Epithelial cell of proximal tubule (primary cell): ENCODE measurements around the gene EDN1. TPM values are rescaled to one million over a fixed set of nuclear protein-coding genes. Genes with fewer than 3 reads are reported as not detected.

Source experiments
- DNase-seq: peaks from one replicate; pipeline ENCODE4 v3.0.0-alpha.2; 2011; ENCODE audit warnings: low read depth
- H3K4me3 ChIP-seq: 2 replicates; pipeline ENCODE4 v1.5.1; 2011; ENCODE audit warnings: low read depth, mild to moderate bottlenecking, low read length
- total RNA-seq: library from RNA; depleted of rRNA; stranded (reverse); fragments of >200 nt; gene quantifications from 2 replicates; pipeline ENCODE4 v1.2.3, GENCODE V29; 2015
- TF ChIP-seq, protein P1 (sequence below): conservative IDR thresholded peaks from 2 replicates; pipeline ENCODE4 v1.5.1; 2012; ENCODE audit warnings: low read depth, mild to moderate bottlenecking, low read length

The EDN1 gene
- total RNA-seq, 1 donor from 2014 or later, result 16.3 TPM

DNA sequence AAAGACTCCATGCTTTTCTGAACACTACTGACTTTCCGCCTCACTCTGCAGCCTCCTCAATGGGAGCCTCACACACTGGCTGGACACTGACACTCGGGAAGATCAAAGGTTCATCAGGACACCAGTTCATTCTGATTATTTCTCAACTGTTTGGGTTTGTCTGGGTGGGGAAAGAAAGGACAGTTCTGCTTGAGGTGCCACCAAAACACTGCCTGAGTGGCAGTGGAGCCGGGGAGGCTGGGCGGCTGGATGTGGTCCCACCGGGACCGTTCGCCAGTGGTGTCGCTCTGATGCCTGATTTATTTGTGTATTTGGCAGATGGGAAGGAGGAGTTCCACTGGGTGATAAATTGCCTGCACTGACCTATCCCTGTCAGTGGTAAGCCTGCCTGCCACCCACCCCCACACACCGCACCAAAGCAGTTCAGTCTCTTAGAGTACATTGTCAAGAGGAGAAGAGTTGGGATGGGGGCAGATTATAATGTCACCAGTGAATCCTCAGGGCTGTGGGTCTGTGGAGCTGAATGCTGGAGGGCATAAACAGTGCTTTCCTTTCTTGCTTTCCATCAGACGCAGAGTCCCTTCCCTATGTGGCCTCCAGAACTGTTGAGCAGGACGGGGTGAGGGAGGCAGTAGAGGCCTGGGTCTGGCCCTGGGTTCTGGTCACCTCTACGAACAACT, 49.8 kb downstream of the EDN1 start:
- TF ChIP-seq, protein P1, sequence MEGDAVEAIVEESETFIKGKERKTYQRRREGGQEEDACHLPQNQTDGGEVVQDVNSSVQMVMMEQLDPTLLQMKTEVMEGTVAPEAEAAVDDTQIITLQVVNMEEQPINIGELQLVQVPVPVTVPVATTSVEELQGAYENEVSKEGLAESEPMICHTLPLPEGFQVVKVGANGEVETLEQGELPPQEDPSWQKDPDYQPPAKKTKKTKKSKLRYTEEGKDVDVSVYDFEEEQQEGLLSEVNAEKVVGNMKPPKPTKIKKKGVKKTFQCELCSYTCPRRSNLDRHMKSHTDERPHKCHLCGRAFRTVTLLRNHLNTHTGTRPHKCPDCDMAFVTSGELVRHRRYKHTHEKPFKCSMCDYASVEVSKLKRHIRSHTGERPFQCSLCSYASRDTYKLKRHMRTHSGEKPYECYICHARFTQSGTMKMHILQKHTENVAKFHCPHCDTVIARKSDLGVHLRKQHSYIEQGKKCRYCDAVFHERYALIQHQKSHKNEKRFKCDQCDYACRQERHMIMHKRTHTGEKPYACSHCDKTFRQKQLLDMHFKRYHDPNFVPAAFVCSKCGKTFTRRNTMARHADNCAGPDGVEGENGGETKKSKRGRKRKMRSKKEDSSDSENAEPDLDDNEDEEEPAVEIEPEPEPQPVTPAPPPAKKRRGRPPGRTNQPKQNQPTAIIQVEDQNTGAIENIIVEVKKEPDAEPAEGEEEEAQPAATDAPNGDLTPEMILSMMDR, result no peak
- DNase-seq, result no peak
- no peak overlapping the region for H3K4me3 ChIP-seq

GRCh38 chr6:12340488-12340818, 50.3 kb downstream of the EDN1 start:
- DNase-seq, result no peak
- TF ChIP-seq, protein P1, result no peak
- H3K4me3 ChIP-seq, result no peak overlapping the region

GRCh38 chr6:12342664-12343063, 52.5 kb downstream of the EDN1 start:
- H3K4me3 ChIP-seq, result no peak overlapping the region
- TF ChIP-seq, protein P1, result no peak
- DNase-seq, result no peak

DNA sequence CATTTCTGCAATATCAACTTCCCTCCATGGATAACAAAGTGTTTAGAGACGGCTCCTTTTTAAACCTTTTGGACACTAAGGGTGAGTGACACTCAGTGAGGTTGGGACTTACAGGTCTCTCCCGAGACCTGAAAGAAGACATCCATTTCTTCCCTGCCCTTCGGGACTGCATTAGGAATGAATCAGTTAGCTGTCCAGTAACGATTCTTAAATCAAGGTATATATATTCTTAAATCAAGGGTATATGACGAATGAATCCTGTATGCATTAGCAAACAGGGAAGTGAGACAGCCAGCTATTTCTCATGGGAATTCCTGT, 52.9 kb downstream of the EDN1 start:
- TF ChIP-seq, protein P1, result no peak
- no peak for DNase-seq
- no peak overlapping the region for H3K4me3 ChIP-seq

GRCh38 chr6:12343440-12344162, 53.4 kb downstream of the EDN1 start:
- DNase-seq, result no peak
- TF ChIP-seq, protein P1, result no peak
- H3K4me3 ChIP-seq, result no peak overlapping the region

- H3K4me3 ChIP-seq, result no peak overlapping the region
- no peak for DNase-seq
- TF ChIP-seq, protein P1, result no peak
Observed at GRCh38 chr6:12344296-12344695, 54.1 kb downstream of the EDN1 start.

DNA sequence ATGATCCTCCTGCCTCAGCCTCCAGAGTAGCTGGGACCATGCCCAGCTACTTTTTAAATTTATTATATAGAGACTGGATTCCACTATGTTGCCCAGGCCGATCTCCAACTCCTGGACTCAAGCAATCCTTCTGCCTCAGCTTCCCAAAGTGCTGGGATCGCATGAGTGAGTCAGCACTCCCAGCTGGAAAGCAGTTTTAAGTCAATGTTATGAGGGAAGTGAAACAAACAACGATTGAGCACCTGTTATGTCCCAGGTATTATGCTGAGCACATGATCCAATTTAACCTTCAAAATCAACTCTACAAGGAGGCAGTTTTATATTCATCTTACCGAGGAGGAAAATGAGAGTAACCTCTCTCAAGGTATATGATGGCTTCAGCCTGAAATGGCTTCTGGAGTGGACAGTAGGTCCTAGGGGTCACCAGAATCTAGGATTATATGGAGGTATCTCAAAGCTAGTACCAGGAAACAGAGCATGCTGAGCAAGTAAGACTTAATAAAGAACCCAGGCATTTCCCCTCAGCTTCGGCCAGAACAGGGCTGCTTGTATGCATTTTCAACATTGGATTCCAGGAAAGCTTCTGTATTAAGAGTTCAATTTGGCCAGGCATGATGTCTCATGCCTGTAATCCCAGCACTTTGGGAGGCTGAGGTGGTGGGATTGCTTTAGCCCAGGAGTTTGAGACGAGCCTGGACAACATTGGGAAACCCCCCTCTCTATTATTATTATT, 55.0 kb downstream of the EDN1 start:
- no peak for DNase-seq
- H3K4me3 ChIP-seq, result no peak overlapping the region
- TF ChIP-seq, protein P1, result no peak
